K562 (cell line): ENCODE measurements around the gene RABGAP1. TPM values are rescaled to one million over a fixed set of nuclear protein-coding genes. Genes with fewer than 3 reads are reported as not detected.
A peak's percentile ranks its signal among the peaks of the same experiment; 100 is the strongest.

Source experiments
- CBX5 ChIP-seq: IDR thresholded peaks from 2 replicates; pipeline ENCODE4 v1.6.1; 2014; ENCODE audit warnings: low read depth, borderline replicate concordance
- EZH2 ChIP-seq: IDR thresholded peaks from 2 replicates; pipeline ENCODE4 v1.6.1; 2012; ENCODE audit warnings: low read depth, mild to moderate bottlenecking, inconsistent platforms, low read length, borderline replicate concordance
- GABPA ChIP-seq: fragments of 200-800 bp; sonication (Bioruptor generic); conservative IDR thresholded peaks from 2 replicates; pipeline ENCODE4 v1.6.1; 2016; ENCODE audit warnings: low read depth, missing genetic modification characterization, missing compliant biosample characterization
- KDM2B ChIP-seq: fragments of 250-450 bp; sonication (Bioruptor Pico); IDR thresholded peaks from 2 replicates; pipeline ENCODE4 v1.8.0; 2021; ENCODE audit warnings: mild to moderate bottlenecking, moderate library complexity
- KLF10 ChIP-seq: fragments of 250-450 bp; sonication (Bioruptor Pico); IDR thresholded peaks from 2 replicates; pipeline ENCODE4 v1.6.1; 2021; ENCODE audit warnings: matching md5 sums
- MEF2A ChIP-seq: IDR thresholded peaks from 2 replicates; pipeline ENCODE4 v1.6.1; 2011; ENCODE audit warnings: low read depth, mild to moderate bottlenecking, low read length, moderate library complexity; ENCODE audit not compliant: control insufficient read depth
- NFATC3 ChIP-seq: fragments of 450-650 bp; IDR thresholded peaks from 2 replicates; pipeline ENCODE4 v1.6.1; 2017; ENCODE audit warnings: mild to moderate bottlenecking
- NFIC ChIP-seq: fragments of 450-650 bp; IDR thresholded peaks from 2 replicates; pipeline ENCODE4 v1.6.1; 2017; ENCODE audit warnings: mild to moderate bottlenecking, inconsistent platforms
- NFRKB ChIP-seq: fragments of 450-650 bp; IDR thresholded peaks from 2 replicates; pipeline ENCODE4 v1.6.1; 2016; ENCODE audit warnings: low read depth
- PBX2 ChIP-seq, 2 experiments: IDR thresholded peaks in 1 of 2; conservative IDR thresholded peaks in 1 of 2; 2 replicates each; pipeline ENCODE4 v1.6.1; 2016; ENCODE audit warnings: low read depth in 2 of 2, mild to moderate bottlenecking in 1 of 2, missing compliant biosample characterization in 1 of 2, missing genetic modification characterization in 1 of 2, moderate library complexity in 1 of 2
- POLR2B ChIP-seq: fragments of 450-650 bp; IDR thresholded peaks from 2 replicates; pipeline ENCODE4 v1.6.1; 2018; ENCODE audit warnings: low read depth; ENCODE audit not compliant: partially characterized antibody
- RBM17 ChIP-seq: fragments of 200-400 bp; formaldehyde crosslinking; IDR thresholded peaks from 2 replicates; pipeline ENCODE4 v1.6.1; 2017; ENCODE audit warnings: low read depth, mild to moderate bottlenecking, low read length, borderline replicate concordance
- RBM34 ChIP-seq: fragments of 200-400 bp; formaldehyde crosslinking; IDR thresholded peaks from 2 replicates; pipeline ENCODE4 v1.6.1; 2018; ENCODE audit warnings: low read length, borderline replicate concordance; ENCODE audit not compliant: insufficient read depth
- SRSF7 ChIP-seq: fragments of 200-400 bp; formaldehyde crosslinking; optimal IDR thresholded peaks from 2 replicates; pipeline ENCODE3; 2017; ENCODE audit warnings: mild to moderate bottlenecking, low read depth, low read length
- ZNF134 ChIP-seq: fragments of 250-450 bp; sonication (Bioruptor Pico); conservative IDR thresholded peaks from 2 replicates; pipeline ENCODE4 v1.4.0; 2020
- ZNF668 ChIP-seq: fragments of 250-450 bp; sonication (Bioruptor Pico); IDR thresholded peaks from 2 replicates; pipeline ENCODE4 v1.8.0; 2022; ENCODE audit warnings: mild to moderate bottlenecking, inconsistent platforms
- polyA plus RNA-seq, 8 experiments: library from polyadenylated mRNA; depleted of rRNA in 4 of 8; stranded (reverse) in 5 of 8; unstranded in 3 of 8; fragments of >200 nt; fragmentation: Nextera tagmentation in 2 of 8; fragmentation: Illumina TruSeq in 1 of 8; extraction: Ambion mirVana in 2 of 8; extraction: Trizol in 1 of 8; gene quantifications; 2 replicates each; pipeline versions ENCODE4 v1.2.1 to v1.2.3, GENCODE V29; 2011 to 2014; ENCODE audit warnings: inconsistent platforms in 1 of 8, missing spikeins in 1 of 8
- total RNA-seq, 7 experiments: library from RNA; depleted of rRNA in 6 of 7; stranded (reverse); fragments of >200 nt in 6 of 7; fragmentation: Illumina TruSeq in 2 of 7; extraction: Trizol in 2 of 7; gene quantifications; 2 replicates each; pipeline versions ENCODE4 v1.2.1 to v1.2.3, GENCODE V29; 2011 to 2021; ENCODE audit warnings: low replicate concordance in 1 of 7
- TF ChIP-seq, protein P1 (sequence below): fragments of 200-400 bp; formaldehyde crosslinking; IDR thresholded peaks from 2 replicates; pipeline ENCODE4 v1.6.1; 2017; ENCODE audit warnings: mild to moderate bottlenecking, low read depth, low read length, moderate library complexity
- TF ChIP-seq, protein P2 (sequence below): fragments of 450-650 bp; IDR thresholded peaks from 2 replicates; pipeline ENCODE4 v1.6.1; 2016; ENCODE audit warnings: borderline replicate concordance
- TF ChIP-seq, protein P3 (sequence below): fragments of 450-650 bp; IDR thresholded peaks from 2 replicates; pipeline ENCODE4 v1.6.1; 2016; ENCODE audit warnings: low read depth, mild to moderate bottlenecking, moderate library complexity
- TF ChIP-seq, protein P4 (sequence below): fragments of 250-450 bp; sonication (Bioruptor Pico); IDR thresholded peaks from 2 replicates; pipeline ENCODE4 v1.8.0; 2021; ENCODE audit warnings: moderate library complexity, mild to moderate bottlenecking, inconsistent platforms

RABGAP1 gene
- total and polyA plus RNA-seq, 9 of the 15 experiments (the other 6 are each of a cell fraction or from before 2014, with no cell fraction given), result 1.5 to 22.7 (median 13.1) TPM

GRCh38 chr9:123008909-123009308, 68.1 kb downstream of the RABGAP1 start (continued):
- TF ChIP-seq, protein P1, sequence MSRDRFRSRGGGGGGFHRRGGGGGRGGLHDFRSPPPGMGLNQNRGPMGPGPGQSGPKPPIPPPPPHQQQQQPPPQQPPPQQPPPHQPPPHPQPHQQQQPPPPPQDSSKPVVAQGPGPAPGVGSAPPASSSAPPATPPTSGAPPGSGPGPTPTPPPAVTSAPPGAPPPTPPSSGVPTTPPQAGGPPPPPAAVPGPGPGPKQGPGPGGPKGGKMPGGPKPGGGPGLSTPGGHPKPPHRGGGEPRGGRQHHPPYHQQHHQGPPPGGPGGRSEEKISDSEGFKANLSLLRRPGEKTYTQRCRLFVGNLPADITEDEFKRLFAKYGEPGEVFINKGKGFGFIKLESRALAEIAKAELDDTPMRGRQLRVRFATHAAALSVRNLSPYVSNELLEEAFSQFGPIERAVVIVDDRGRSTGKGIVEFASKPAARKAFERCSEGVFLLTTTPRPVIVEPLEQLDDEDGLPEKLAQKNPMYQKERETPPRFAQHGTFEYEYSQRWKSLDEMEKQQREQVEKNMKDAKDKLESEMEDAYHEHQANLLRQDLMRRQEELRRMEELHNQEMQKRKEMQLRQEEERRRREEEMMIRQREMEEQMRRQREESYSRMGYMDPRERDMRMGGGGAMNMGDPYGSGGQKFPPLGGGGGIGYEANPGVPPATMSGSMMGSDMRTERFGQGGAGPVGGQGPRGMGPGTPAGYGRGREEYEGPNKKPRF, result no peak
- no peak for TF ChIP-seq PBX2 (CRISPR knock-in tag; IDR thresholded peaks at IDR 0.05; ENCODE audit: low read depth)
- 0 out of 2 replicates have a peak, but pooled peaks have one; percentile 41 for TF ChIP-seq PBX2 (tag; conservative IDR thresholded peaks at IDR 0.05; ENCODE audit: low read depth)
- no peak for TF ChIP-seq NFRKB
- TF ChIP-seq EZH2, result no peak
- no peak for TF ChIP-seq RBM17
- TF ChIP-seq SRSF7, result no peak
- no peak for TF ChIP-seq ZNF668 (CRISPR knock-in tag)
- no peak for TF ChIP-seq NFATC3
- no peak for TF ChIP-seq RBM34
- TF ChIP-seq, protein P2, sequence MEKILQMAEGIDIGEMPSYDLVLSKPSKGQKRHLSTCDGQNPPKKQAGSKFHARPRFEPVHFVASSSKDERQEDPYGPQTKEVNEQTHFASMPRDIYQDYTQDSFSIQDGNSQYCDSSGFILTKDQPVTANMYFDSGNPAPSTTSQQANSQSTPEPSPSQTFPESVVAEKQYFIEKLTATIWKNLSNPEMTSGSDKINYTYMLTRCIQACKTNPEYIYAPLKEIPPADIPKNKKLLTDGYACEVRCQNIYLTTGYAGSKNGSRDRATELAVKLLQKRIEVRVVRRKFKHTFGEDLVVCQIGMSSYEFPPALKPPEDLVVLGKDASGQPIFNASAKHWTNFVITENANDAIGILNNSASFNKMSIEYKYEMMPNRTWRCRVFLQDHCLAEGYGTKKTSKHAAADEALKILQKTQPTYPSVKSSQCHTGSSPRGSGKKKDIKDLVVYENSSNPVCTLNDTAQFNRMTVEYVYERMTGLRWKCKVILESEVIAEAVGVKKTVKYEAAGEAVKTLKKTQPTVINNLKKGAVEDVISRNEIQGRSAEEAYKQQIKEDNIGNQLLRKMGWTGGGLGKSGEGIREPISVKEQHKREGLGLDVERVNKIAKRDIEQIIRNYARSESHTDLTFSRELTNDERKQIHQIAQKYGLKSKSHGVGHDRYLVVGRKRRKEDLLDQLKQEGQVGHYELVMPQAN, result no peak
- no peak for TF ChIP-seq POLR2B
- peak; percentile 90 for TF ChIP-seq NFIC
- no peak for TF ChIP-seq KDM2B (CRISPR knock-in tag)
- TF ChIP-seq KLF10 (CRISPR knock-in tag), result no peak
- no peak for TF ChIP-seq GABPA (tag)
- TF ChIP-seq CBX5, result no peak
- TF ChIP-seq MEF2A, result no peak
- TF ChIP-seq, protein P3, sequence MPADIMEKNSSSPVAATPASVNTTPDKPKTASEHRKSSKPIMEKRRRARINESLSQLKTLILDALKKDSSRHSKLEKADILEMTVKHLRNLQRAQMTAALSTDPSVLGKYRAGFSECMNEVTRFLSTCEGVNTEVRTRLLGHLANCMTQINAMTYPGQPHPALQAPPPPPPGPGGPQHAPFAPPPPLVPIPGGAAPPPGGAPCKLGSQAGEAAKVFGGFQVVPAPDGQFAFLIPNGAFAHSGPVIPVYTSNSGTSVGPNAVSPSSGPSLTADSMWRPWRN, result no peak
- TF ChIP-seq, protein P4, sequence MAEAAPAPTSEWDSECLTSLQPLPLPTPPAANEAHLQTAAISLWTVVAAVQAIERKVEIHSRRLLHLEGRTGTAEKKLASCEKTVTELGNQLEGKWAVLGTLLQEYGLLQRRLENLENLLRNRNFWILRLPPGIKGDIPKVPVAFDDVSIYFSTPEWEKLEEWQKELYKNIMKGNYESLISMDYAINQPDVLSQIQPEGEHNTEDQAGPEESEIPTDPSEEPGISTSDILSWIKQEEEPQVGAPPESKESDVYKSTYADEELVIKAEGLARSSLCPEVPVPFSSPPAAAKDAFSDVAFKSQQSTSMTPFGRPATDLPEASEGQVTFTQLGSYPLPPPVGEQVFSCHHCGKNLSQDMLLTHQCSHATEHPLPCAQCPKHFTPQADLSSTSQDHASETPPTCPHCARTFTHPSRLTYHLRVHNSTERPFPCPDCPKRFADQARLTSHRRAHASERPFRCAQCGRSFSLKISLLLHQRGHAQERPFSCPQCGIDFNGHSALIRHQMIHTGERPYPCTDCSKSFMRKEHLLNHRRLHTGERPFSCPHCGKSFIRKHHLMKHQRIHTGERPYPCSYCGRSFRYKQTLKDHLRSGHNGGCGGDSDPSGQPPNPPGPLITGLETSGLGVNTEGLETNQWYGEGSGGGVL (CRISPR knock-in tag), result no peak
- no peak for TF ChIP-seq ZNF134 (CRISPR knock-in tag)
